Posterior cingulate gyrus (tissue), 11 donors: ENCODE measurements around the gene HPRT1.
A peak's percentile ranks its signal among the peaks of the same experiment; 100 is the strongest.

ENCODE experiments used
- DNase-seq, 10 donors: peaks; one replicate each; pipeline versions ENCODE4 v3.0.0 to v3.0.0-alpha.2; 2020 to 2021; ENCODE audit warnings: mixed read lengths in 3 of 10
- intact Hi-C: fragments of 100-400 bp; cut with DNase I; formaldehyde crosslinking; loops from one replicate; pipeline ENCODE4 v1.15.1; 2023

The HPRT1 gene

DNA sequence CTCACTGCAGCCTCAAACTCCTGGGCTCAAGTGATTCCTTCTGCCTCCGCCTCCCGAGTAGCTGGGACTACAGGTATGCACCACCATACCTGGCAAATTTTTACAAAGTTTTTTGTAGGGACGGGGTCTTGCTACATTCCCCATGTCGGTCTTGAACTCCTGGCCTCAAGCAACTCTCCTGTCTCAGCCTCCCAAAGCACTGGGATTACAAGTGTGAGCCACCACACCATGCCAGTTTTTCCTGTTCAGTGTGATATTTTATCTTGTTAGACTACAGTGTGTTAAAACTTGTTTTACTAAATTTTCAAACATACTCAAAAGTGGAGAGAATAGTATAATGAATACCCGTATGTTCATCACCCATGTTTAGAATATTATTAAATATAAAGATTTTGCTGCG is 12.1 kb downstream of the HPRT1 start:
- DNase-seq, result no peak
- intact Hi-C loops, result no loop called here

GRCh38 chrX:134476284-134476683 is 16.3 kb downstream of the HPRT1 start:
- no peak for DNase-seq
- intact Hi-C loops, result no loop called here

DNA sequence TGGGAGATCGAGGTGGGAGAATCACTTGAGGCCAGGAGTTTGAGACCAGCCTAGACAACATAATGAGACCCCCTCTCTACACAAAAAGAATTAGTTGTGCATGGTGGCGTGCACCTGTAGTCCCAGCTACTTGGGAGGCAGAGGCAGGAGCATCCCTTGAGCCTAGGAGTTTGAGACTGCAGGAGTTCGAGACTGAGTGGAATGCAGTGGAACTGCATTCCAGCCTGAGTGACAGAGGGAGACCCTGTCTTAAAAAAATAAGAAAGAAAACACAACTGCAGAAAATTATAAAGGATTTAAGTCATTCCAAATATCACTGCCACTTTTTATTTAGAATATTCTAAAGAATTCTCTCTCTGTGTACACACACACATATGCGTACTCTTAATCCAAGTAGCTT is 18.4 kb downstream of the HPRT1 start:
- no peak for DNase-seq
- intact Hi-C loops, result no loop called here

GRCh38 chrX:134480061-134480460 is 20.1 kb downstream of the HPRT1 start:
- intact Hi-C loops, result loop anchor here (10.0 kb wide), 1 partner anchor 305 kb away; no protein-coding TSS in a partner anchor
- DNase-seq, result no peak

DNA sequence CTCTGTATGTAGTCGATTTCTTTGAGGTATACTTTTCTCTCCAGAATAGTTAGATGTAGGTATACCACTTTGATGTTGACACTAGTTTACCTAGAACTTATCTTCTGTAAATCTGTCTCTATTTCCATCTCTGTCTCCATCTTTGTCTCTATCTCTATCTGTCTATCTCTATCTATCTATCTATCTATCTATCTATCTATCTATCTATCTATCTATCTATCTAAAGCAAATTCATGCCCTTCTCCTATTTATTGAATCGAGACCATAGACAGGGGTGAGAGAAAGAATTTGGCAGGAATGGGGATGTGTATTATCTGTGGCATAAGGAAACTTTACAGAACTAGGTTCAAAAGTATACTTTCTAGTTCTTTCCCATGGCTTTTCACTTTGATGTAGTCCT is 21.4 kb downstream of the HPRT1 start:
- DNase-seq, result no peak
- intact Hi-C loops, result loop anchor here (10.0 kb wide), 1 partner anchor 303 kb away; no protein-coding TSS in a partner anchor

DNA sequence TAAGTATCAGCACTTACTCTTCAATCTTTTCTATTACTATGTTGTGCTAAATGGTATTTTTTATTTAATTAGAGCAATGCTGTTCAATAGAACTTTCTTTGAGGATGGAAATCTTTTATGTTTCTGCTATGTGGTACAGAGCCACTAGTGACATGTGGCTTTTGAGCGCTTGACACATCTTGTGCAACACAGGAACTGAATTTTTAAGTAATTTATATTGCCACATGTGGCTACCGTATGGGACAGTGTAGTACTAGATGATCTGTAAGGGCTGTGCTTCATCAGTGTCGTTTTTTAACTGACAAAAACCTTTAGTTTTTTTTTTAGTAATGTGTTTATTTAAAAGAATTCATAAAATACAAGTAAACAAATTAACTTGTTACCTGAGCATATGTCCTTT is 22.4 kb downstream of the HPRT1 start:
- intact Hi-C loops, result loop anchor here (10.0 kb wide), 1 partner anchor 302 kb away; no protein-coding TSS in a partner anchor
- DNase-seq, result no peak

DNA sequence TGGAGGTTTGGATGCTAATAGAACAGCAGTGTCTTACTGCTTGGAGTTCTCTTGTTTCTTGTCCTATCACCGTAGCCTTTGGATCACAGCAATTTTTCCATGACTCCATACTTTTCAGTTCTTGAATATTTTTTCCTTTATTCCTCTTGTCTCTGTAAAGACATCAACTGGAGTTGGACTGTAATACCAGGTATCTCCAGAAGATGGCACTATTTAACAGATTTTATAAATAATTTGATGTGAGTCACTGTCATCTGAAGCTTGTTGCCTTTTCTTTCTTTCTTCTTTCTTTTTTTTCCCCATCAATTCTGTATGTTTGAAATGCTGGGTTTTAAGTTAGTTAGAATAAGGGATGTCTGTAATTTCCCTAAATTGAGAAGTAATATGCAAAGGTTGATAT is 24.1 kb downstream of the HPRT1 start:
- DNase-seq, result no peak
- intact Hi-C loops, result loop anchor here (10.0 kb wide), 1 partner anchor 301 kb away; no protein-coding TSS in a partner anchor

GRCh38 chrX:134501941-134502340 is 42.0 kb downstream of the HPRT1 start:
- no peak for DNase-seq
- intact Hi-C loops, result no loop called here

DNA sequence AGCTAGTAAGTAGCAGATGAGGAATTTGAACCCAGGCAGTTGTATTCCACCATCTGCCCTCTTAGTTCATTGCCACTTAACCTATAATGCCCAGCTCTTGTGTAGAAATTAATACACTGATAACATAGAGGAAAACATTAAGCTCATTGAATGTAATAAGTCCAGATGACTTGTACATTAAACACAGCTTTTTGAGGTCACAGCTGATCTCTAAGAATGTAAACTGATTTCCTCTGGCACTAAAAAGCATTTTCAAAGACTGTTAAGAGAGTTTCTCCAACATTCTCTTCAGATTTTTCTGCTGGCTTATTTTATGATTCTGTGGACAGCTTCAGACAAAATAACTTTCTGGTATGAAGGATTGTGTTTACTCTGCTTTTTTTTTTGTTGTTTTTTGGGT is 42.7 kb downstream of the HPRT1 start:
- intact Hi-C loops, result no loop called here
- DNase-seq, result no peak

GRCh38 chrX:134512566-134512965 is 52.6 kb downstream of the HPRT1 start:
- no peak for DNase-seq

GRCh38 chrX:134513091-134513490 is 53.1 kb downstream of the HPRT1 start:
- intact Hi-C loops, result no loop called here
- DNase-seq, result no peak

More at GRCh38 chrX:134512566-134512965, 52.6 kb downstream of the HPRT1 start:
- intact Hi-C loops, result no loop called here

DNA sequence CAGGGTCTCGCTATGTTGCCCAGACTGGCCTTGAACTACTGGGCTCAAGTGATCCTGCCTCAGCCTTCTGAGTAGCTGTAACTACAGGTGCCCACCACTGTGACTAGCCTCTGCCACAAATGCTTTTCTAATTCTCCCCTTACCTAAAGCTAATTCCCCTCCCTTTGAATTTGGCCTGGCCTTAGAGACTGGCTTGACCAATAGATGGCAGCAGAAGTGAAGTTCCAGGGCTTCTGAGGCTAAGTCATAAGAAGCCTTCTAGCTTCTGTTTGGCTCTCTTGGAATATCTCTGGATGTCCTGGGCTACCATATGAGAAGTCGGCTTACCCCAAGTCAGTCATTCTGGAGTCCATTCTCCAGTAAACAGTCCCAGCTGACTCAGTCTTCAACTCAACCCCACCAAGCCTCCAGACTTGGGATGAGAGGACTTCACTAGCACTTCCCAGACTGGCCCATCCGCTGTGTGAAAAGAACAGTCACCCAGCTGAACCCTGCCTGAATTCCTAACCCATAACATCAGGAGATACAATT is 61.0 kb downstream of the HPRT1 start:
- DNase-seq, result no peak
- intact Hi-C loops, result no loop called here

- intact Hi-C loops, result no loop called here
- no peak for DNase-seq
Measured at GRCh38 chrX:134524181-134524580, 64.2 kb downstream of the HPRT1 start.

GRCh38 chrX:134525086-134525792 is 65.3 kb downstream of the HPRT1 start:
- no peak for DNase-seq
- intact Hi-C loops, result no loop called here

GRCh38 chrX:134526399-134526798 is 66.4 kb downstream of the HPRT1 start:
- intact Hi-C loops, result no loop called here

GRCh38 chrX:134528960-134529359 is 69.0 kb downstream of the HPRT1 start:
- no peak for DNase-seq
- intact Hi-C loops, result no loop called here

More at GRCh38 chrX:134526399-134526798, 66.4 kb downstream of the HPRT1 start:
- no peak for DNase-seq

DNA sequence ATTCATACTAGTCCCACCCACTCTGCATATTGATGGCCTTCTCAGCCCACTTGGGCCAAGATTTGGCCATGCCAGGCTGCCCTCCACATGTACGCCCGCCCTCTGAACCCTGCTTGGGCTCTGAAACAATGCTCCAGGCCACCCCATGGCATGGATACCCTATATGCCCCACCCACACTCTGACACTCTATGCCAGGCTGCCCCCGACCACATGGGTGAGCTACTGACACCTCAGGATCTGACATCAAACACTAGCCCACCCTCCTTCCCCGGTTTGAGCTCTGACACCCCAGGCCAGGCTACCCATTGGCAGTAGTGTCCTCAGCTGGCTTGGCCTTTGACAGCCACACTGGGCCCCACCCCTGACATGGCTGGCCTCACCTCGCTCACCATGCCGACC is 69.5 kb downstream of the HPRT1 start:
- intact Hi-C loops, result no loop called here
- DNase-seq, result peak in 1 of 10 donors; percentile 68

DNA sequence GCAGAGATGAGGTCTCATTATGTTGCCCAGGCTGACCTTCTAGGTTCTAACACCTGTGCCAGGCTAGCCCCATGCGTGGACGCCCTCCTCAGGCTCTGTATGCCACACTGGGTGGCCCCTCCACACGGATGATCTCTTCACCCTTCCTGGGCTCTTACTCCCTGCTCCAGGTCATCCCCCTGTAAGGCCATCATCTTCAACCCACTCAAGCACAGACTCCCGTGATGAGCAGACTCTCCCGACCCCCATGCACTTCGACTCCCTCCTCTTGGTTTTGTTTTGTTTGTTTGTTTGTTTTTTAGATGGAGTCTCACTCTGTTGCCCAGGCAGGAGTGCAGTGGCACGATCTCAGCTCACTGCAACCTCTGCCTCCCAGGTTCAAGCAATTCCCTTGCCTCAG is 70.9 kb downstream of the HPRT1 start:
- no peak for DNase-seq
- intact Hi-C loops, result no loop called here

- DNase-seq, result no peak
- intact Hi-C loops, result no loop called here
Measured at GRCh38 chrX:134533352-134533751, 73.4 kb downstream of the HPRT1 start.

DNA sequence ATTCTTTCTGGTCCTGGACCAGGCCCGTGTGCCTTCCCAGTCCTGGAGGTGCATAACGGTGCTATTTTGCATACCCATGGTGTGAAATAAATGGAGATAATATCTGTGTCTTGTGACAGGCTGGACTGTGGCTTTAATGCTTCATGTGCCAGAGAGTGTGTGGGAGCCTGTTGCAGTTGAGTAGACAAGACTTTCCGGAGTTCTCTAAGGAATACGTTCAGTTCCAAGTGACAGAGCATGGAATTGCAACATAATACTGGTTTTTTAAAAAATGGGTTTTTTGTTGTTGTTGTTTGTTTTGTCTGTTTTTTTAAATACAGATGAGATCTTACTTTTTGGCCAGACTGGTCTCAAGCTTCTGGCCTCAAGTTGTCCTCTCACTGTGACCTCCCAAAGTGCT is 74.0 kb downstream of the HPRT1 start:
- no peak for DNase-seq
- intact Hi-C loops, result no loop called here

DNA sequence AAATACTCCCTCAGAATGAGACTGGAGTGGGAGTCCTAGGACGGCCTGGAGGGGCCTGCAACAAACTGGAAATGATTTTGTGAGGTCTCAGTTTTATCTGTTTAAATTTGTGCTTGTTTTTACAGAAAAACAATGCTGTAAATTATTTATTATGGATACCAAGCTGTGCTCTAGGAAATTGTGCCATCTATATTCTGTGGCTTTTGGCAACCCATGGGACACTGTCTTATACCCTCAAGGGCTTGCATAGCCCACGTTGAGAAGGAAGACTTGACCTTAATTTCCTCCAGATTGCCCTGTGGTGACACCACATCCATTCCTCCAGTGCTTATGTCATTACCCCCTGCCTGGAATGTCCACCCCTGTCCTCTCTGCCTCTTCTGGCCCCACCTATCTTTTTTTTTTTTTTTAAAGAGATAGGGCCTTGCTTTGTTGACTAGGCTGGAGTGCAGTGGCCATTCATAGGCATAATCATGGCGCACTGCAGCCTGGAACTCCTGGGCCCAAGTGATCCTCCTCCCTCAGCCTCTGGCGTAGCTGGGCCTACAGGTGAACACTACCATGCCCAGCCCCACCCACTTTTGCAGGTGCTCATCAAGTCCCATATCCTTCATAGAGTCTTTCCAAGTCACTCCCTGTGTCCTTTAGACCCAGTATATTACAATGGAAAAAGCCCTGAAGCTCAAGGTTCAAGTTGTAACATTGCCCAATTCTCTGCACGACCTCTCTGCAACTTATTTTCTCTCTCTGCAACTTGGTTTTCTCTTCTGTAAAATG is 77.4 kb downstream of the HPRT1 start:
- intact Hi-C loops, result no loop called here
- no peak for DNase-seq

DNA sequence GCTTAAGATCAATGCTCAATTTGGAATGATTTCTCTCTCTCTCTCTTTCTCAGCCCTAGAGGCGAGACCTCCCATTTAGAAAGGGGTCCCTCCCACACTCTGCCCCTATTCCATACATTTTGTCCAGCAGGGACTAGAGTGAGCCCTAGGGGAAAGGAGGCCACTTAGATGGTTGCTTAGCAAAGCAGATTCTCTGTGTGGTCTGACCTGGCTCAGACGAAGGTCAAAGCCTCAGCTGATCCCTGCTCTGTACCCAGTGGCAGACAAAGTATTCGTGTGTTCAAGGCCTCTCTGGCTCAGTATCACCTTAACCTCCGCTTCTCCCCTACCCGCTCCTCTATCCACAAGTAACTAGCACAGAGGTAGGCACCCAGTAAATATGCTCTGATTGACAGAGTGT is 78.4 kb downstream of the HPRT1 start:
- intact Hi-C loops, result no loop called here
- no peak for DNase-seq
